Sigmoid colon (tissue), 3 donors: ENCODE measurements around the gene THRB.

Source experiments
- POLR2A ChIP-seq, 2 donors: fragments of 450-650 bp; IDR thresholded peaks; one replicate each; pipeline ENCODE4 v1.6.1; 2016; ENCODE audit warnings: antibody characterized with exemption in 2 of 2, mild to moderate bottlenecking in 2 of 2, moderate library complexity in 2 of 2
- TF ChIP-seq, protein P1 (sequence below), 4 experiments: fragments of 450-650 bp in 3 of 4; fragments of 200-600 bp in 1 of 4; IDR thresholded peaks; one replicate each; pipeline ENCODE4 v1.5.1; 2016 to 2019; ENCODE audit warnings: antibody characterized with exemption in 4 of 4, mild to moderate bottlenecking in 3 of 4, moderate library complexity in 2 of 4

DNA sequence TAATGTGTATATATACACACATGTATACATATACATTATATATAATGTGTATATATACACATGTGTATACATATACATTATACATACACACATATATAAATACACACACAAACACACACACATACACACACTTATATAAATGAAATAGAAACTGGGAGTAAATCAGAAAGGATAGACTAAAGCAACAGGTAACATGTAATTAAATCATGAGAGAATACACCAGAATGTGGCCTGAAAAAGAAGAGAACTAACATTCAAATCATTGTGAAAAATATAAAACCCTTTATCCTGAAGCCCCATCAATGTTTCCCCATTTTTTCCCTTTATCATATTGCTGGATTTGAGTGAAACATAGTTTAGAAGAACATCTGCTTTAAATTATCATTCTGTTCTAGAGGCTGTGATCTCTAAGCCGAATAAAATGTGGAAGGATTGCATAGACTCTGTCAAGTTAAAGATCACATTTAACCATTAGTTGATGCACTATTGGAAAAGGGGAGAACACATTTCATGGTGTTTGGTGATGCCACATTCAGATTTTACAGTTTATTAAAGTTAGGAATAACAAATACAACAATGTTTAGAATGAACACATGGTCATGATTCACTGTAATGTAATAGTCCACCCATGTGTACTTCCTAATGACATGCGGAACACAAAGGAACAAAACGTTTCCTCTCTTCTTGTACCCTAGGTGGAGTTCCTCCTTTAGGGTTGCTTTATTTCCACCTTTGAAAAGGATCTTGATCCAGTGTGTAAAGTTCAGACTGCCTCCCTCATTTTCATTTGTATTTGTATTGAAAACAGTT, 12.5 kb upstream of the THRB start:
- no peak for TF ChIP-seq POLR2A (IDR thresholded peaks at IDR 0.05)
- TF ChIP-seq, protein P1, sequence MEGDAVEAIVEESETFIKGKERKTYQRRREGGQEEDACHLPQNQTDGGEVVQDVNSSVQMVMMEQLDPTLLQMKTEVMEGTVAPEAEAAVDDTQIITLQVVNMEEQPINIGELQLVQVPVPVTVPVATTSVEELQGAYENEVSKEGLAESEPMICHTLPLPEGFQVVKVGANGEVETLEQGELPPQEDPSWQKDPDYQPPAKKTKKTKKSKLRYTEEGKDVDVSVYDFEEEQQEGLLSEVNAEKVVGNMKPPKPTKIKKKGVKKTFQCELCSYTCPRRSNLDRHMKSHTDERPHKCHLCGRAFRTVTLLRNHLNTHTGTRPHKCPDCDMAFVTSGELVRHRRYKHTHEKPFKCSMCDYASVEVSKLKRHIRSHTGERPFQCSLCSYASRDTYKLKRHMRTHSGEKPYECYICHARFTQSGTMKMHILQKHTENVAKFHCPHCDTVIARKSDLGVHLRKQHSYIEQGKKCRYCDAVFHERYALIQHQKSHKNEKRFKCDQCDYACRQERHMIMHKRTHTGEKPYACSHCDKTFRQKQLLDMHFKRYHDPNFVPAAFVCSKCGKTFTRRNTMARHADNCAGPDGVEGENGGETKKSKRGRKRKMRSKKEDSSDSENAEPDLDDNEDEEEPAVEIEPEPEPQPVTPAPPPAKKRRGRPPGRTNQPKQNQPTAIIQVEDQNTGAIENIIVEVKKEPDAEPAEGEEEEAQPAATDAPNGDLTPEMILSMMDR (IDR thresholded peaks at IDR 0.05), result no peak
